GM19099 (cell line): Measurements from ENCODE around the gene LRTM2.

Source experiments
- POLR2A ChIP-seq: IDR thresholded peaks from 3 replicates; pipeline ENCODE4 v1.6.1; 2011; ENCODE audit warnings: low read depth; ENCODE audit not compliant: insufficient read length; ENCODE audit errors: extremely low read depth

Gene LRTM2

DNA sequence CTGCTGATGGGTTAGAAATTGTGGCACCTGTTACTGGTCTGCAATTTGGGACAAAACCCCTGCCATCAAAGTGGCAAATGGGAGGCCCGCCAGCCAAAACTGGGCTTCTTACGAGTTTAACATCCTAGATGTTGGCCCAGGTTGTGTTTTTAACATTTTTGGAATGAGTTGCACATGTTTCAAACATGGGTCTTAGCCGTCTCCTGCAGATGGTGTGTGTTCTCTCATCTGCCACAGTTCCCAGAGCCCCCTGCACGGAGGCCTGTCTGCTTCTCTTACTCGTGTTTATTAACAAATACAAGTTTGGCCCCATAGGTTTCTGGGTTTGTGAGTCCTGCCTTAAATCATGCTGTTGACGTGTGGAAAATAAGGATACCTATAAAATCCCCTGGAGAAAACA is 51.6 kb downstream of the LRTM2 start:
- TF ChIP-seq POLR2A = no peak

DNA sequence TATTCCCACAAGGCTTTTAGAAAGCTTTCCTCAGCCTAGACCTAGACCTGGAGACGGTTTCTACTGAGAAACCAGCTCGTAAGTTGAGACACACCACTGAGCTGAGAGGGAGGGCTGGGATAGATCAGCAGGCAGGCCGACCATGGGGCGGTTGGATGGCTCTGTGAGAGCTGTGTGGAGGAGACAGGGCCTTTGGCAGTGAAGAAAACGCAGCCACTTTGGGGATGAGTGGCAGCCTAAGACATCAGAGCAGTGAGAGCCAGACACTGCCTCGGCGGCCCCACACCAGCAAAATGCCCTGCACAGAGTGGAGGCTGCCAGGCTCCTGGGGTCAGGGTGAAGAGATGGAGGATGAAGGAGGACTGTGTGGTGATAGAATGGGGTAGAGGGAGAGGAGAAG is 52.1 kb downstream of the LRTM2 start:
- TF ChIP-seq POLR2A = no peak

DNA sequence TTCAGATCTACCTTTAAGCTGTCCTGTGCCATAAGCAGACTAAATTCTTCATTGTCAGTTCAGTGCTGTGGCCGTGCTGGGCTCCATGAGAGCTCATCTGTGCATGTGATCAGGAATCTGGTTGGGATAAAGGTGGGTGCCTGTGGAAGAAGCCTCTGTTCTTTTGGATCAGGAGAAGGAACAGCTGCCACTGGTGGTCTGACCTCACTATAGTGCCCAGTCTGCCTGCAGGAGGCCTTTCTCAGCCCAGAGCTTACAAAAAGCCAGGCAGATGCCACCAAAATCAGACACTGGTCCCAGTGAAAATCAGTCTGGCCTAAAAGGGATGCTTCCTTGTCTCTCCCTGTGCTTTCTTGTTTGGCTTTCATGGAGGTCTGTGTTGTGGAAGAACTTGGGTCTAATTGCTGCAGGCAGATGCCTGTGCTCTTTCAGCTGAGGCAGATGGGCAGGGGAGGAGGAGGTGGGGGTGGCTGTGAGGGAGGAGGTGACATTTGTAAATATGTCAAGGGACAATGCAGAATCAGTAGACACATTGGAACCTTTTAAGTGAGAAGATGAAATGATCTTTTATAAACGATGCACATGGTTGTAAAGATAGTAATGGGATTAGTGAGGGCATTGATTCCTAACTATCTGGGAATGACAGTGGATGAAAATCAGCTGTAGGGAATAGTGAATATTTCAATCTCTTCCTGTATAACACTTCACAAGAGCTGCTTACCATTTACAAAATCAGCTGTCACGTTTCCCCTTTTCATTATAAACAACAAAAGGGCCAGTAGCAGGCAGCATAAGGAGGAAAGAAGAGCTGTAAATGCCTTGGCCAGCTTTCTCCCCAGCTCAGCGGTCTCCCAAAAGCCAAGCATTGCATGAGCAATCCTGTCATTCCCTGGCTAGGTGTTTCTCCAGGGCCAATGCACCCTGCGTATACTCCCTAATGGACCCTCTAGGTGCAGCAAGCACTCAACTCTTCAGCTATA is 53.5 kb downstream of the LRTM2 start:
- TF ChIP-seq POLR2A = no peak

DNA sequence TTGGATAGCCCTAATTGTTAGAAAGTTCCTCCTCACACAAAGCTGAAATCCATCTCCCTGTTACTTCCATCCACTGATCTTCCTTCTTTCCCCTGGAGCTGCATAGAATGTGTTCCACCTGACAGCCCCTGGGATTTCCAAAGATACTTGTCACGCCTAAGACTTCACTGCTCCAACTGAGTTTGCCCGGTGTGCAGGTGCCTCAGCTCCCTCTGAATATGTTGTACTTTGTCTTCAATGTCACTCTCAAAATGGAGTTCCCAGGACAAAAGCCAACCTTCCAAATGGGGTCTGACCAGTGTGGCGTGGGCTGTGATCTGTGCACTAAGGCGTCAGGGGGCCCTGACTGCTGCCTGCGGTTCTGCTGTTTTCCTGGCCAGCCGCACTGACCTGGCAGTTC is 55.2 kb downstream of the LRTM2 start:
- no peak for TF ChIP-seq POLR2A

DNA sequence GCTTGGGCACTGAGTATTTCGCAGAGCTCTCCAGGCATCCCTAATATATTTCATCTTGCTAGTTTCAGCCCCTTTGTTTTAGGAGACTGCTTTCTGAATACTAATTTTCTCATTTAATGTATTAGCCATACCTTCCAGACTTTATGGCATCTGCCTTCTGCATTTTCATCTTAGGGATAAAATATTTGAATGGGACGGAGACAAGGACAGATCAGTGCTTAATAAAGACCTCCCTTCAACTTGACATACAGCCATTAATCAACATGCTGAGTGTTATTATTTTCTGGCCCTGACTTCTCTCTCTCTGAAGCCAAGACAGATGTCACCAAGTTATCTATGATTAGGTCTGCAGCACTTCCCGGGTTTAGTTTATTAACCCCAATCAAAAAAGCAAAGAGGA is 55.7 kb downstream of the LRTM2 start:
- no peak for TF ChIP-seq POLR2A

DNA sequence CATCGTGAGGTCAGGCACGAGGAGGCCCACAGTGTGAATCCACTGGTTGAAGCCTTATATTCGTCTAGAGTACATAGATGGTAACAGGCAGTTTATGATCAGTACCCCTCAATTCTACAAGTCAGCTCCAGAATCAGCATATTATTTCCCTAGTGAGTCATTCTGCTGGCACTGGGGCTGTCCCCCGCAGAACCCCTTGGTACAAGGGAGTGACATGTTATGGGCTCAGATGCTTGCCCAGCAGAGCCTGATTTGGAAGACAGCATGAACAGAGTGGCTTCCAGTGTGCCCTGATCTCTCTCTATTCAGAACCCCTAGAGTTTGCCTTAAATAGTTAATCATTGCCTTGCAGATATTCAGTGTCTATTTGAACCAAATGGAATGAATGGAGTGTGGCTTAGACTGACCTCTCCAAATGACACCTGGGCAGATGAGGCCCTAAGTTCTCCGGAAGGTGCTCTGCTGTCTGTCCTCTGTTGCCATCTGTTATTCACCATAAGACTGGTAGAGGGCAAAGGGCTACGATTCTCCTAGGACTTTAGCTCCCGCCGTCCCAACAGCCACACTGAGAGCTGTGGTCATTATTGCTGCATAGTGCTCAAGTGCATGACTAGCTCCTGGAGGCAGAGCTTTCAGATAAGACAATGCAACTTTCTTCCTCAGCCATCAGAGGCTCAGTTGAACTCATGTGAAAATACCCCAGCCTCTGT is 57.0 kb downstream of the LRTM2 start:
- no peak for TF ChIP-seq POLR2A

DNA sequence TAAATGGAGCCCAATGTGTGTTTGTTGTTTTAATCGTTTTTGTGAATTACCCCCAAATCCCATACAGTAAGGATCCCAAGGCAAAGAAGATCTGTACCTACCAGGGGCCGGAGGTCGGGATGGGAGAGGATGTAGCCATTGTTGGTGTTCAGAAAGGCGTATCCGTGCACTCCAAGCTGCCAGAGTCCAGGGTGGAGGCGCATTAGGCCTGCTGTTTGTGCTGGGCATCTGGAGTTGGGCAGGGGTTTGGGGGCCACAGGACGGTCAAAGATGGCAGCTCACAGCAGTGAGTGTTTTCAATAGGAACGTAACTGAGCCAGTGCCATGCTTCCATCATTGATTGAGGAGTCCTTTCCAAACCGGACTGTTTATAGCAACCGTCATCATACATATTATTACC is 57.8 kb downstream of the LRTM2 start:
- no peak for TF ChIP-seq POLR2A

DNA sequence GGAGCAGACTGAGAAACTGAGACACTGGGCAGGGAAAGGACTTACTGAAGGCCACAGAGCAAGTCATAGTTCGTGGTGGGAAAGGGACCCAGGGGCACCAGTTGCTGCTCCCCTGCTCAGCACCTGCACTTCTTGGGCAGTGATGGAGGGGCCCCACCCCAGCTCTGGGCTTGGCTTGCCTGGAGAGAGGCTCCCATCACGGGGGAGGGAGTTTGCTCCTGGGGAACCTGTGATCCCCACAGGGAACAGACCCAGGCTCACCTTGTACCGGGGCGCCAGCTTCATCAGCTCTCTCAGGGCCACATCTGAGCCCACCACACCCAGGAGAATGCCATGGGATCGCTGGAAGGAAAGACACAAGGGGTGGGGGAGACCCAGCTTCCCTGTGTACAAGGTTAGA is 58.3 kb downstream of the LRTM2 start:
- TF ChIP-seq POLR2A = no peak

DNA sequence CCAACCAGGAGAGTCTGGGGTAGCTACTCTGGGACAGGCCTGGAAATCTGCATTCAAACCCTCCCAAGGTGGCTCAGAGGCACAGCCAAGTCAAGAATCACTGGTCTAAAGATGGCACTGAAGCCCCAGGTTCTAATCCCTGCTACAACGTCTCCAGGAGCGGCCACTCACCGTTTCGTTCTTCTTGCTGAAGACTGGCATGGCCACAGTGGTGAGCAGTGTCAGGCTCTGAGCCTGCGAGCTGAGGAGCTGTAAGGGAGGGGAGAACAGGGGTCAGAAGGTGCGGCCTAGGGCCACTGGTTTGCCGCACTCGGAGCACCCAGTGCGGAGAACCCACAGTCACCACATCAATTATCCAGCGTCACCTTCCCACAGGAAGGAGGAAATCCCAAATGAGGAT is 59.3 kb downstream of the LRTM2 start:
- TF ChIP-seq POLR2A = no peak

DNA sequence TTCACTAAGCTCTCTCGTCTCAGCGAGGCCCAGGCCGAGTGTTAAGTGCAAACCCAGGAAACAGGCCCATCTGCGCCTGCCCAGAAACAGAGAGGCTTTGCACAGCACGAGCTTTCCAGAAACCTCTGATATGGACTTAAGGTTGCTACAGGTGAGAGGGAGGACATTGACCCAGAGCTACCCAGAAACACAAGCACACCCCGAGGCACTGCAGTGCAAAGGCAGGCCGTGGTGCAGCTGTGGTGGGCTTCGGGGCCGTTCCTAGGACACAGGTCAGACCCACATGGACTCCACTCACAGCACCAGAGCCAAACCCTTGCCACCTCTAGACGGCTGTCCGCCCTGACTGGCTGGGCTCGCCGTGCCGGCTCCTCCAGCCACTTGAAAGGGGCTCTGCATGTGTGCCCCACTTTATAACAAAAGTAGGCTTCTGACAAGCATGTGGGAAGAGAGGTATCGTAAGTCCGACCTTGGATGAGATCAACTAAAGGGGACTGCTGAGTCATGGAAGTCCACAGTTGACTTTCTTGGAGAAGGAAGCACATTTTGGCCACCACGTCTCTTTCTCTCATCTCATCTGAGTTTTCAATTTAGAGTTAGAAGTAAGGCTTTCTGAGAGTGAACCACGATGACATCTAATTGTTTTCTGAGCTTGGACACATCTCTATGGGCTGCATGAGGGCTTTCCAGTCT is 59.9 kb downstream of the LRTM2 start:
- no peak for TF ChIP-seq POLR2A

DNA sequence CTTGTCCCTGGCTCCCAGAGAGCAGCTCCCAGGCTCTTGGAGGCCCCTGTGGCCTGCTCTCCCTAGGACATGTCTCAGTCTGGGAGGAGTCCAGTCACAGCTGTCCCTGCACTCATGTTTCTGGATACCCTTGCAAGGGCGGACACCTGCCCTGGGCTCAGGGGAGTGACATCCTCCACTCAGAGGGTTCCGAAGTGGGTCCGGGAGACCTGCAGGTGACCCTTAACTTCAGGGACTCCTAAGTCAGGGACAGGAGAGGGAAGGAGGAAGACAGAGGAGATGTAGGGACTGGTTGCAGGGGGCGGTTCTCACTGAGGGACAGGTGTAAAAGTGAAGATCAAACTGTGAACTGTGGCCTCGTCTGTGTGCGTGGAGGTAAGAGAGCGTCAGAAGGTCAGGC is 60.5 kb downstream of the LRTM2 start:
- no peak for TF ChIP-seq POLR2A

DNA sequence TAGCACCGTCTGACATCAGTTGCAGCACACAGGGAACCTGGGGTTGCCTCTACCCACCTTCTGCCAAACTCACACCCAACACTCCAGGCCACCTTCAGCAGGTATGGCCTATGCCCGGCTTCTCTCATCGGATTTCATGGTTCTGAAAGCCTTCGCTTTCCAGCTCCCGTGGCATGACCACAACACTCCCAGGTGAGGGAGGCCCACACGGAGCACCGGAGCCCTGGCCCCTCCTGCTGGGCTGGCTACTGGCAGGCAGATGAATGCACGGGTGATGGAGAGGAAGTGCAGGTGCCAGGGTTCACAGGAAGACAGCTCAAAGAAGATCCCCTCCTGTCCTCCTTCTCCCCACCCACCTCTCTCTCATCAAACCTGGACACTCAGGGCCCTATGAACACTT is 60.9 kb downstream of the LRTM2 start:
- no peak for TF ChIP-seq POLR2A

DNA sequence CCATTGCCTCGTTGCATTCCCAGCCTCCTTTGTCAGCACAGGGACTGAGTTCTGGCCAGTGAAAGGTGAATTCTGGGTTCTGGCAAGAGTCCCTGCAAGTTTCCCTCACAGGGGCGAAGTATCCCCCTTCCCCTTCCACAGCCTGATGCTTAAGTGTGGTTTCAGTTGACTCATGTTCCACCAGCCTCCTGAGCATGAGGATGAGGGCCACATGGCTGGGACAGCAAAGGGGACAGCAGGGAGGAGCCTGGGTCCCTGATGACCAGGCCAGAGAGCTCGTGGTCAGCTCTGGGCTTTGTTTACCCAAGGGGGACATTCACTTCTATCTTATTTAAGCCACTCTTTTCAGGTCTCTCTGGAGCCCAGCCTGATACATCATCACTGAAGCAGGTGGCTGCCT is 61.6 kb downstream of the LRTM2 start:
- no peak for TF ChIP-seq POLR2A

DNA sequence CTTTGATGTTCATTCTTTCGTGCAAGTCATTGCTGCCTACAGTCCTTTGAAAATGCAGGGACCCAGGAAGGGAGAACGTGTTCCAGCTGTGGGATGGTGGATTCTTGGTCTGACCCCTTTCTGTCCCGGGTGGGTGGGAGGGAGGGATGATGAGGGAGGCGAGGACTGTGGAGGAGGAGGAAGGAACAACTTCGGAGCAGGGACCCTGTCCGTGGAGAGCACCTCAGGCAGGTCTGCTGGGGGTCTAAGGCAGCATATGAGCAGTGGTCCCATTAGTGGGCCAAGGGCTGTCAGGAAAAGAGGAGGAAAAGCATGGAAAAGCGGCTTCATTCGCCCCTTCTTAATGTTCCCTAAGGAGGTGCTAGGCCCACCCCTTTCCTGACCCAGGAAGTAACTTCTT is 62.0 kb downstream of the LRTM2 start:
- TF ChIP-seq POLR2A = no peak

DNA sequence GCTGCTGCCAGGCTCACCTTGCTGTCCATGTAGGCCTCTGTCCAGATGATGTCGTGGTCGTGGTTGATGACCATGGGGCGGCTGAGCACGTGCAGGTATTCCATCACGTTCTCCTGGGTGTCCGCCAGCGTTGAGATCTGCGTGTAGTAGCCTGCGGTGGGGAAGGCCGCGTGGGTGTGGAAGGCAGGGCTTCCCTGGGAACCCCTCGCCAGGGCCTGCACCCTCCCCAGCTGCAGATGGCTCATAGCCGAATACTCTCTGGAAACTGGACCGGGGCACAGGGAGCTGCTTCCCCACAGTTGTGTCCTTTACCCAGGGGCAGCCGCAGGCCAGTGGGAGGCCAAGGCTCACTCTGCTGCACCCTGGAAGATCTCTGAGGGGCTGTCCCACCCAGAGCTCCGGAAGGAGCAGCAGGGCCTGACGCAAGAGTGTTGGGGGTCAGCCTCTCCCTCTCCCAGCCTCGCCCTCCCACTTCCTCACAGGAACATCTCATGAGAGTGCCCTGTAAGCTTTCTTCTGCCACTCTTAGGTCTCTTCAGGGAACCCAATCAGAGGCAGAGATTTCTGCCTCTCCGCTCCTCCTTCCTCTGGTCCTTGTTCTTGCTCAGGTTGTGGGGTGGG is 62.6 kb downstream of the LRTM2 start:
- TF ChIP-seq POLR2A = no peak
